ENCODE data around the gene USH2A. TPM values are rescaled to one million over a fixed set of nuclear protein-coding genes. Genes with fewer than 3 reads are reported as not detected.

The USH2A gene
- total RNA-seq, 2 experiments from 2014 or later, result not detected

DNA sequence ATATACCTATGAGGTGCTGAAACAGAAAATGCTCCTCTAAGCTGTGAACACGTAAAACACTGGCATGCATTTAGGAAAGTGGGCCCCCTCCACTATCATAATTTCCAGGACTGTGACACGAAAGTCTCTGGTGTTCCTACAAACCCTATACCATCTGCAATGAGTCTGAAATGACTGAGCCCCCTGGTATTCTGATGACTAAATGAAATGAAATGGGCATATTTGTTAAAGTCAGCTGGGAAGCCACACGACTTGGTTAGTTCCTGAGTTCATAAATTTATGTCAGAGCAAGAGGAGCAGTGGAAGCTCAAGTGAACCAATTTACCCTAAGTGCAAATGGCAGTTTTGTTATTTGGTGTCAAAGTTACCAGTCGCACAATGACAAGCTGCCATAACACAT lies 673.8 kb downstream of the USH2A start:
- no peak overlapping the region for H3K27ac Mint-ChIP-seq
- intact Hi-C loops (cut with DNase I, micrococcal nuclease), result no loop called here
- no peak overlapping the region for H3K4me3 Mint-ChIP-seq
- no peaks in the 10 kb centered on the region for H3K4me1 Mint-ChIP-seq
- ChIA-PET POLR2A (no interaction called here), CTCF (no interaction called here)
- DNase-seq, result no peak
- ATAC-seq, result no peak
- H3K36me3 Mint-ChIP-seq (ENCODE audit: low read depth), result no peaks in the 10 kb centered on the region
- no peaks in the 10 kb centered on the region for H3K27me3 Mint-ChIP-seq
- no peaks in the 10 kb centered on the region for H3K9me3 Mint-ChIP-seq (ENCODE audit: low read depth)

DNA sequence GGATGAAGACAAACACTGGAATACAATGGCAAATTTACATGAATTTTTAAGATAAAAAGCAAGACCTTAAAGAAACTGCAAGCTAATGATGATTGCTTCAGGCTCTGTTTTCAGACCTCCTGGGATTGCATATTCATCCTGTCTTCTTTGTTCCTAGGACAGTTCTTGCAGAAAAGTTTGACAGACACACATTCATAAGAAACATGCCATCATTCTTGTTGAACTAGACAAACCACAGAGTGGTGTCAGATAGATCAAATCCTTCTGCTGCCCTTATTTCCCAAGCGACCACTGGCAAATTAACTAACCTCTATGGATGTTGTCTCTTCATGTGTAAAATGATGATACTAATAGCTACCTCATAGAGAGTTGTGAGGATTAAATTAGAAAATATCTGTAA lies 674.8 kb downstream of the USH2A start:
- Mint-ChIP-seq H3K4me1 (no peaks in the 10 kb centered on the region), H3K27ac (no peak overlapping the region), H3K9me3 (ENCODE audit: low read depth) (no peaks in the 10 kb centered on the region), H3K36me3 (ENCODE audit: low read depth) (no peaks in the 10 kb centered on the region), H3K27me3 (no peaks in the 10 kb centered on the region), H3K4me3 (no peak overlapping the region)
- intact Hi-C loops (cut with DNase I, micrococcal nuclease), result no loop called here
- no peak for DNase-seq
- ChIA-PET CTCF (no interaction called here), POLR2A (no interaction called here)
- no peak for ATAC-seq

DNA sequence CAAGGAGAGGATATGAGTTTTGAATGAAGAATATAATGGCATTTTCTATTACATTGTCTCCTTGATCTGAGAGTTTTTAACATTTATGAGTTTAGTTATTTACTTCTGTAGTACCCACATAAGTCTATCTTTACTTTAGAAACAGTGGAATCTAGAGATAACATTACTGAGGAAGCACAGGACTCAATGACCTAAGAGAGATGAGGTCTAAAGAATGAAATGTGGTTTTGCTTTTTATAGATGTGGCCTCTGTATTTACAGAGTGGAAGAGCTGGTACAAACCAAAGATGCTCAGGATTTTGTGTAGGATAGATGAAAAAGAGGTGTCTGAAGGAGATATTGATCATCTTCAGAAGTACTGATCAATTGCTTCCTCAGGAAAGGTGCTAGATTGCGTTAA lies 678.8 kb downstream of the USH2A start:
- ATAC-seq (no peak), DNase-seq (no peak)
- Mint-ChIP-seq H3K4me1 (no peaks in the 10 kb centered on the region), H3K9me3 (ENCODE audit: low read depth) (no peaks in the 10 kb centered on the region), H3K27ac (no peak overlapping the region), H3K36me3 (ENCODE audit: low read depth) (no peaks in the 10 kb centered on the region), H3K4me3 (no peak overlapping the region), H3K27me3 (peaks cover 2% of the 10 kb centered on the region)
- intact Hi-C loops (cut with DNase I, micrococcal nuclease), result no loop called here
- ChIA-PET CTCF (no interaction called here), POLR2A (no interaction called here)

DNA sequence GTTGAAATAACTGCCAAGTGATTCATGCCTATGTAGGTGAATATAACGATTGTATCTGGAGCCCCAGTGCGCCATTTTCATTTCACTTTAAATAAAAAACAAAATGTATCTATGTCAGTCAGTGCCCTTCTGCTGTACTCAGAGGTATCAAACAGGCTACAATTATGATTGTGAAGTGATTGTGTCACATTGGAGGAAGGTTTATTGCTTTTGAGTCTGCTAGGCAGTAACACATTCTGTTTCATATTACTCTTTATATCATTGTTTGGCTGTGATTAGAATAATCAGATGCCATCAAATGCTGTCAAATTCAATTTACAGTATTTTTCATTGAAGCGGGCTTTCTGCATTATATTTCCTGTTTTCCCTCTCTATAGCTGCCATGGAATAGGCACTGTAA lies 684.2 kb downstream of the USH2A start:
- DNase-seq (no peak), ATAC-seq (no peak)
- no peaks in the 10 kb centered on the region for H3K36me3 Mint-ChIP-seq (ENCODE audit: low read depth)
- H3K4me1 Mint-ChIP-seq, result no peaks in the 10 kb centered on the region
- POLR2A ChIA-PET, result no interaction called here
- H3K4me3 Mint-ChIP-seq, result no peak overlapping the region
- CTCF ChIA-PET, result no interaction called here
- no peak overlapping the region for H3K27ac Mint-ChIP-seq
- peaks cover 2% of the 10 kb centered on the region for H3K27me3 Mint-ChIP-seq
- intact Hi-C loops (cut with DNase I, micrococcal nuclease), result no loop called here
- H3K9me3 Mint-ChIP-seq (ENCODE audit: low read depth), result peaks cover 2% of the 10 kb centered on the region

DNA sequence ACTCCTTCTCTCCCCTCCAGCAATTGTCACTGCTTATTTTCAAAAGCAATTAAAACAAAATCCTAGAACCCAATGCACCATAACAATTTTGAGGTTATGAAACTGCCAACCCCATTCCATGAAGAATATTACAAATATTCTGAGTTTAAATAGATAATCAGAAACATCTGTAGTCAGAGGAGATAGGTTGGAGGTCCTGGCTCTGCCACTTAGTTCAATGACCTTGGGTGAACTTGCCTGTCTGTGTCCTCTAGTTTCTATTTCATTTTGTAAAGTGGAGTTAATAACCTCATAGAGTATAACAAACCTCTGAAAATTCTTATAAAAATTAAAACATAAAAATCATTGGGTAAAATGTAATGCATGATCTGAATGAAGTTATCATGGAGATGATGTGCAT lies 691.5 kb downstream of the USH2A start:
- CTCF ChIA-PET, result no interaction called here
- POLR2A ChIA-PET, result no interaction called here
- Mint-ChIP-seq H3K4me1 (no peaks in the 10 kb centered on the region), H3K4me3 (no peak overlapping the region), H3K9me3 (ENCODE audit: low read depth) (peaks cover 2% of the 10 kb centered on the region), H3K36me3 (ENCODE audit: low read depth) (no peaks in the 10 kb centered on the region), H3K27me3 (no peaks in the 10 kb centered on the region), H3K27ac (no peak overlapping the region)
- intact Hi-C loops (cut with DNase I, micrococcal nuclease), result no loop called here
- no peak for DNase-seq
- no peak for ATAC-seq

DNA sequence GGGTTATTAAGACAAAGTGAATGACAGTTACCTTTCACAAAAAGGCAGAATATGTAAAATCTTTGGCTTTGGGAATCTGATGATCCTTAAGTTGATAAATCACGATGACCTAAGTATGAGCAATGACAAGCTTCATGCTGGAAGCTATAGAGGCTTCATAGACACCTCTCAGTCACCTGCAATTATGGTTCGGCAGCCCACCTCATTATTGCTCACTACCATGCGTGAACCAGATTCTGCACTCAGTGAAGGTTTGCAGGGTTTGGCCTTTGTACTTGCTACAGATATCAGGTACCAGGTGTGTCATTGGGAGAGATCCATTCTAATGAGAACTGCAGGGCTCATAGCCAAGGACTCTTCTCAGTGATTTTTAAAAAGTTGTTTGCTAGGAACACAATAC lies 692.6 kb downstream of the USH2A start:
- H3K27ac Mint-ChIP-seq, result no peak overlapping the region
- ChIA-PET POLR2A (no interaction called here), CTCF (no interaction called here)
- H3K4me3 Mint-ChIP-seq, result no peak overlapping the region
- DNase-seq (no peak), ATAC-seq (no peak)
- no peaks in the 10 kb centered on the region for H3K4me1 Mint-ChIP-seq
- intact Hi-C loops (cut with DNase I, micrococcal nuclease), result no loop called here
- H3K27me3 Mint-ChIP-seq, result no peaks in the 10 kb centered on the region
- peaks cover 2% of the 10 kb centered on the region for H3K9me3 Mint-ChIP-seq (ENCODE audit: low read depth)
- no peaks in the 10 kb centered on the region for H3K36me3 Mint-ChIP-seq (ENCODE audit: low read depth)

DNA sequence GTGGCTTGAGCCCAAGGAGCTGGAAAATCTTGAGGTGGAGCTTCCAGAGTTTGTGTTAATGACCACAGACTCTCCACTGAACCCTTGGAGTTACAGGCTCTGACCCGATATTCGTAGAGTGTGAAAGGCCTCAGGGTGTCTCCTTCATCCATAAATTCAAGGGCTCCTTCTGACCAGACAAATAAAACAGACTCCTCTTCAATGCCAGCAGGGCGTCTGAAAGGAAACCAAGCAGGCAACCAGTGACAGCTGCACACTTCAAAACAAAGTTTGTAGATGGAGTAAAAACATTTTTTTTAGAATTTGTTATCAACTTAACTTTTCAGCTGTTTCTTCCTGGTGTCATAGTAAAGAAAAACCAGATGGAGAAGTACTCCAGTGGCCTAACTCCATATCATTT lies 695.1 kb downstream of the USH2A start:
- H3K4me1 Mint-ChIP-seq, result no peaks in the 10 kb centered on the region
- H3K9me3 Mint-ChIP-seq (ENCODE audit: low read depth), result no peaks in the 10 kb centered on the region
- ATAC-seq, result no peak
- H3K36me3 Mint-ChIP-seq (ENCODE audit: low read depth), result no peaks in the 10 kb centered on the region
- H3K4me3 Mint-ChIP-seq, result no peak overlapping the region
- ChIA-PET POLR2A (no interaction called here), CTCF (no interaction called here)
- no peak overlapping the region for H3K27ac Mint-ChIP-seq
- DNase-seq, result no peak
- H3K27me3 Mint-ChIP-seq, result no peaks in the 10 kb centered on the region
- intact Hi-C loops (cut with DNase I, micrococcal nuclease), result no loop called here

DNA sequence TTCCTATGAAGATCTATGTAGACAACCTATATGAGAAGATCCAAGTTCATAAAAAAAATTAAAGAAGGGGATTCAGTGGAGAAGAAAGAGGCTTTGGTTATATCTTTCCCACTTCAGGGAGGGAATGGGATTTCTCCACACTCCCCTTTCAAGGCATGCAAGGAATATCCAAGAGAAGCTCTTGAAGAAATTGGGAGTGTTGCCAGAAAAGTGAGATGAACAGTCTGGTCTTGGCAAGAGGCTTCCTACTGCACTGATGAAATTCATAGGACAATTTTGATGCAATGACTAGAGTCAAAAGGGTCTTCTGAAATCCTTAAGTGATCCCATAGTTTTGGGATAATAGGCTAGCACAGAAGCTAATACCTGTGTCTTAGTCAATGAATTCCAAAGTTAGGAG lies 703.1 kb downstream of the USH2A start:
- ATAC-seq, result no peak
- Mint-ChIP-seq H3K27me3 (no peaks in the 10 kb centered on the region), H3K4me1 (no peaks in the 10 kb centered on the region), H3K9me3 (ENCODE audit: low read depth) (peaks cover 3% of the 10 kb centered on the region), H3K27ac (no peak overlapping the region), H3K4me3 (no peak overlapping the region), H3K36me3 (ENCODE audit: low read depth) (no peaks in the 10 kb centered on the region)
- intact Hi-C loops (cut with DNase I, micrococcal nuclease), result no loop called here
- ChIA-PET POLR2A (no interaction called here), CTCF (no interaction called here)
- DNase-seq, result no peak

DNA sequence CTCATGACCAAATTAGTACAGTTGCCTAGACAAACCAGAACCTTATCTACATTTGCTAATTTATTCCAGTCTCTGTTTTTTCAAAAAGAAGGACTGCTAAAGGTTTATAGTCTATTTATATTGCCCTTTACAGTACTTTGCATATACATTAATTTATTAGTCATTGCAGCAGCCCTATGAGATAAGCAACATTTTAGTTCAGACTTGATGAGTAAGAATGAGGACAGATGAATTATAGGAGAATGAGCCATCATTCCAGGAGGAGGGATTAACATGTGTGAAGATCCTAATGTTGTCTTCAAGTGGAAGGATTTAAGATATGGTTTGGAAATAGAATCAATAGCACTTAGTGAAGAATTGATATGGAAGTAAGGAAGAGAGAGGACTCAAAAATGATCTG lies 703.7 kb downstream of the USH2A start:
- Mint-ChIP-seq H3K4me1 (no peaks in the 10 kb centered on the region), H3K36me3 (ENCODE audit: low read depth) (no peaks in the 10 kb centered on the region), H3K9me3 (ENCODE audit: low read depth) (peaks cover 3% of the 10 kb centered on the region), H3K4me3 (no peak overlapping the region), H3K27me3 (no peaks in the 10 kb centered on the region), H3K27ac (no peak overlapping the region)
- POLR2A ChIA-PET, result no interaction called here
- no peak for DNase-seq
- ATAC-seq, result no peak
- intact Hi-C loops (cut with DNase I, micrococcal nuclease), result no loop called here
- CTCF ChIA-PET, result no interaction called here

DNA sequence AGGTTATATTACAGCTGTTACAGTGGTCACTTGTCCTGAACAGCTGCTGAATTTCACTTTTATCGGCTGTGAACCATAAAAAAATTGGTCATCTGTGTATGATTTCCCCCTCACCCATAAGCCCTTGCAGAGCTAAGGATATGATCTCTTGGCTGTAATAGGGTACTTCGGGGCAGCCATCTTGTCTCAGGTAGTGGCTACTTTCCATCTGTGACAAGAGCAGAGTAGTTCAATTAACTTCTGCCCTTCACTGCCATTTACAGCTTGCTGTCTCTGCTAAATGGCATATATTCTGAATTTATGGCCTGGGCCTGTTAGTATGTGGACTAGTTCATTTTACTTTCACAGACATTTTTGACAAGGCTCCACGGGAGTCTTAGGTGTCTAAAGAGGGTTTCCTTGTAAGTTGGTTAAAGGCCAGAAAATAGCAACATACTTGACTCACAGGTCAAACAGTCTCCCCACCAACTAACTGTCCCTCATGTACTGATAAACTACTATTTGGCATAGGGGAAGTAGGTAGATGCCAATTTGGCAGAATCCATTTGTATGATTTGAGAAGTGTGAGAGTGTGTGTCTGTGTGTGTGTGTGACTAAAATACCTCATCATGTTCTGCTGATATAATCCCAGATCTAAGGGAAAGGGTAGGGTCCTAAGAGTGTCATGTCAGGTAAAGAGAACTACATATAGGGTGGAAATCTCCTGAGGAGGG lies 704.5 kb downstream of the USH2A start:
- H3K27ac Mint-ChIP-seq, result no peak overlapping the region
- H3K9me3 Mint-ChIP-seq (ENCODE audit: low read depth), result peaks cover 3% of the 10 kb centered on the region
- intact Hi-C loops (cut with DNase I, micrococcal nuclease), result no loop called here
- H3K36me3 Mint-ChIP-seq (ENCODE audit: low read depth), result no peaks in the 10 kb centered on the region
- H3K27me3 Mint-ChIP-seq, result no peaks in the 10 kb centered on the region
- CTCF ChIA-PET, result interaction anchor here (0.9 kb wide), 1 partner anchor 400 kb away, joined by 3 read pairs; no protein-coding TSS in a partner anchor
- no peaks in the 10 kb centered on the region for H3K4me1 Mint-ChIP-seq
- POLR2A ChIA-PET, result interaction anchor here (0.6 kb wide), 1 partner anchor 14 kb away, joined by 3 read pairs; no protein-coding TSS in a partner anchor
- no peak overlapping the region for H3K4me3 Mint-ChIP-seq
- no peak for ATAC-seq
- DNase-seq, result no peak

DNA sequence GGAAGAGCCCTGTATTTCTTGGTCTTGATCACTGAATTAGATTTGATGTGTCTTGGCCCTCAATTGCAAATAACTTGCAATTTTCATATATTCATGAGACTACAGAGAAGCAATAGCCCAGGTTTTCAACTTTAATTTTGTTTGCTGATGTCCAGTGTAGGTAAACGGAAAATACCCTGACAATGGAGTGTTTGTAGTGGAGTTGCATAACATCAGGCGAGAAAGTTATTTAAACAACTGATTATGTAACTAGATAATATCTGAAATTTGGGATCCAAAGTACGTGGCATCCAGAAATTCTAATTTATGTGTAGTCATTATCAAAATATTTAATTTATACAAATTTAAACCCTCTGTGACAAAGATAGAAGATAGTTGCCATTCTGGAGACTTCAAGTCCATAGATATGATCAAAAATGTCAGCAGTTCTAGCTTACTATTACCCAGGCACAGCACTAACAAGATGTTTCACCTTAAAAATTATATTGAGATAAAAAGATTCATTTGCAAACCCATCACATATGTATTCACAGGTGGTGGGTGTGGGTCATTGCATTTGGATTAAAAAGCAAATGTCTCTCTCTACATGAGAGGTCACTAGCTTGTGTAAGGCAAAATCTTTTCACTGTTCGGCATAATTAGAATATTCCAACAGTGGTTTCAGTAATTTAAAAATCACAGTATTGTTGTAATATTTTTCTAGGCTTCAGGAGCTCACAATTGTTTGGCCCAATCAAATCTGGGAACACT lies 705.4 kb downstream of the USH2A start:
- Mint-ChIP-seq H3K36me3 (ENCODE audit: low read depth) (no peaks in the 10 kb centered on the region), H3K9me3 (ENCODE audit: low read depth) (peaks cover 3% of the 10 kb centered on the region), H3K4me1 (no peaks in the 10 kb centered on the region), H3K27ac (no peak overlapping the region), H3K4me3 (no peak overlapping the region), H3K27me3 (no peaks in the 10 kb centered on the region)
- ChIA-PET CTCF (interaction anchor here (0.9 kb wide), 1 partner anchor 401 kb away, joined by 3 read pairs; no protein-coding TSS in a partner anchor), POLR2A (interaction anchor here (0.6 kb wide), 1 partner anchor 13 kb away, joined by 3 read pairs; no protein-coding TSS in a partner anchor)
- DNase-seq (no peak), ATAC-seq (no peak)
- intact Hi-C loops (cut with DNase I, micrococcal nuclease), result no loop called here

DNA sequence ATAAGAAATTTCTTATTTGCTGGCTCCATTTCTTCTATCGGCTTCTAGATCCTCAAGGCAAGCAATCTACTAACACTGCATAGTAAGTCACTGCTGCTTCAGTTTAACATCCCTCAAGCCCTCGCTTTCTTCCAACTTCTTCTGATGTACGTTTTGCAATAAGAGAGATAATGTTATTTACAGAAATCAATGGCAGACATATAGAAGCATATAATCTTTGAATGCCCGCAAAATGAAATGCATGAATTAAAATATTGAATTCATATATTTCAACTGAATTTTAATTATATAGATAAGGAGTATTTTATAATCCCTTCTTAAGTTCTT lies 712.4 kb downstream of the USH2A start:
- DNase-seq (no peak), ATAC-seq (no peak)
- CTCF ChIA-PET, result no interaction called here
- Mint-ChIP-seq H3K27me3 (peaks cover 3% of the 10 kb centered on the region), H3K36me3 (ENCODE audit: low read depth) (no peaks in the 10 kb centered on the region), H3K4me1 (no peaks in the 10 kb centered on the region), H3K4me3 (no peak overlapping the region), H3K27ac (no peak overlapping the region), H3K9me3 (ENCODE audit: low read depth) (no peaks in the 10 kb centered on the region)
- intact Hi-C loops (cut with DNase I, micrococcal nuclease), result loop anchor here in 1 of 2 experiments (1.0 kb wide), 1 partner anchor 510 kb away; no protein-coding TSS in a partner anchor
- POLR2A ChIA-PET, result no interaction called here

Data from activated CD4-positive, alpha-beta T cell treated with anti-CD3 and anti-CD28 coated beads for 36 hours (primary cell).